ENCODE measurements around the gene TCF7L1. TPM values are rescaled to one million over a fixed set of nuclear protein-coding genes. Genes with fewer than 3 reads are reported as not detected.

TCF7L1 gene
- total RNA-seq, 2 experiments from 2014 or later: not detected

DNA sequence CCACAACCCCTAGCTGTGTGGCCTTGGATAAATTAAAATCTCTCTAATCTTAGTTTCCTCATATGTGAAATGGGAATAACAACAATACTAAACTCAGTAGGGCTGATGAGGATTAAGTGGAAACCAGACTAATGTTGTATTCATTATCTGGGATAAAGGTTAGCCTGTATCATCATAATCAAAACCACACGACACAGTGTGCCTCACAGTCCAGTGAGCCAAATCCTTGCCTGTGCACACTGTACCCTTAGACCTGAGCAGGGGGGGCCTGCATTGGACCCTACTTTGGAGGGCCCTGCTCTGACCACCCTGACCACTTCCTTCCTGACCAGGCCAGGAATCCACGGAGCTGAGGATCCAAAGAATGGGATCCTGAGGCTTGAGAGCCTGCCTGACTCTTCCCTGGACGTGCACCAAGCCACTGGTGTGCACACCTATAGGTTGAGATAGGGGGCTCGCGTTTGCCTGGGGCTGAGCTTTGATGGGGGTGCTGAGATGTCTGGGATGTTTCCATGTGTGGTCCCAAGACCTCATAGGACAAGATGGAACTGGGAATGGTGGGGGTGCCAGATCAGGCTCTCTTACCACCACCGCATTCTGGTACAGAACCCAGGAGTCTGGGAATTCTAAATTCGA is 124.9 kb downstream of the TCF7L1 start:
- TF ChIP-seq CTCF (IDR thresholded peaks at IDR 0.05): no peak
- Histone ChIP-seq H3K4me3 (ENCODE audit: low read length) (no peak overlapping the region), H3K9me3 (ENCODE audit: control insufficient read depth in 1 of 2, insufficient read depth in 1 of 2, low read length in 2 of 2) (no peaks in the 10 kb centered on the region), H3K4me1 (ENCODE audit: insufficient read depth, low read length) (no peaks in the 10 kb centered on the region), H3K27me3 (ENCODE audit: control insufficient read depth in 1 of 2, insufficient read depth in 2 of 2, low read length in 2 of 2) (no peaks in the 10 kb centered on the region), H3K27ac (ENCODE audit: low read depth in 1 of 2, low read length in 2 of 2) (no peak overlapping the region), H3K36me3 (ENCODE audit: insufficient read depth, low read length) (no peaks in the 10 kb centered on the region)
- ATAC-seq (ENCODE audit: poor library complexity) (no peak), DNase-seq (no peak)
- H3K9me3 Mint-ChIP-seq: no peaks in the 10 kb centered on the region
- intact Hi-C loops (cut with DNase I, micrococcal nuclease): no loop called here
- POLR2A ChIA-PET: no interaction called here
- H3K27ac Mint-ChIP-seq: no peak overlapping the region
- H3K4me3 Mint-ChIP-seq: no peak overlapping the region
- no peaks in the 10 kb centered on the region for H3K4me1 Mint-ChIP-seq (ENCODE audit: low read depth)
- CTCF ChIA-PET: no interaction called here
- H3K36me3 Mint-ChIP-seq (ENCODE audit: low read depth): no peaks in the 10 kb centered on the region
- no peaks in the 10 kb centered on the region for H3K27me3 Mint-ChIP-seq

GRCh38 chr2:85259101-85259590 is 126.0 kb downstream of the TCF7L1 start:
- DNase-seq: no peak
- Histone ChIP-seq H3K27ac (ENCODE audit: low read depth in 1 of 2, low read length in 2 of 2) (no peak overlapping the region), H3K9me3 (ENCODE audit: control insufficient read depth in 1 of 2, insufficient read depth in 1 of 2, low read length in 2 of 2) (no peaks in the 10 kb centered on the region), H3K27me3 (ENCODE audit: control insufficient read depth in 1 of 2, insufficient read depth in 2 of 2, low read length in 2 of 2) (no peaks in the 10 kb centered on the region), H3K4me1 (ENCODE audit: insufficient read depth, low read length) (no peaks in the 10 kb centered on the region), H3K4me3 (ENCODE audit: low read length) (no peak overlapping the region), H3K36me3 (ENCODE audit: insufficient read depth, low read length) (no peaks in the 10 kb centered on the region)
- Mint-ChIP-seq H3K4me3 (no peak overlapping the region), H3K27ac (no peak overlapping the region), H3K9me3 (no peaks in the 10 kb centered on the region), H3K27me3 (no peaks in the 10 kb centered on the region), H3K4me1 (ENCODE audit: low read depth) (no peaks in the 10 kb centered on the region), H3K36me3 (ENCODE audit: low read depth) (no peaks in the 10 kb centered on the region)
- ChIA-PET CTCF (no interaction called here), POLR2A (no interaction called here)
- ATAC-seq (ENCODE audit: poor library complexity): no peak
- intact Hi-C loops (cut with DNase I, micrococcal nuclease): no loop called here
- TF ChIP-seq CTCF (IDR thresholded peaks at IDR 0.05): no peak

DNA sequence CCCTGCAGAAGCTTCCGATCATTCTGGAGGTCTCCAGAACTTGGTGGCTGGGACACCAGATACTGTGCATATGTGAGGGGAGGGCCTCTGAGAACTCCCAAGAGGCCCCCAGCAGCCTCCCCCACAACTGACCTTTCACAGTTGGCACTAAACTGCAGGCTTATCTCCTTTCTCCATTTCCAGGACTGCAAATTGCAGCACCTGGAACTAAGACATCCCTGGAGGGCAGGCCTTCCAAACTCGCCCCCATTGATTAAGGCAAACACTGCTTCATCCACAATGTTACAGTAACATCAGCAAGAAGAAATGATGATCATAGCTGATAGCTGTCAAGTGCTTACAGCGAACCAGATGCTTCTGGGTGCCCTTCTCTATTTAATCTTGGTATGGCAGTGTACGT is 126.7 kb downstream of the TCF7L1 start:
- Mint-ChIP-seq H3K4me1 (ENCODE audit: low read depth) (no peaks in the 10 kb centered on the region), H3K27ac (no peak overlapping the region), H3K36me3 (ENCODE audit: low read depth) (no peaks in the 10 kb centered on the region), H3K4me3 (no peak overlapping the region), H3K27me3 (no peaks in the 10 kb centered on the region), H3K9me3 (no peaks in the 10 kb centered on the region)
- ChIA-PET CTCF (no interaction called here), POLR2A (no interaction called here)
- H3K4me3 ChIP-seq (ENCODE audit: low read length): no peak overlapping the region
- H3K9me3 ChIP-seq (ENCODE audit: control insufficient read depth in 1 of 2, insufficient read depth in 1 of 2, low read length in 2 of 2): no peaks in the 10 kb centered on the region
- H3K4me1 ChIP-seq (ENCODE audit: insufficient read depth, low read length): no peaks in the 10 kb centered on the region
- intact Hi-C loops (cut with DNase I, micrococcal nuclease): no loop called here
- no peak for TF ChIP-seq CTCF (IDR thresholded peaks at IDR 0.05)
- H3K36me3 ChIP-seq (ENCODE audit: insufficient read depth, low read length): no peaks in the 10 kb centered on the region
- ATAC-seq (ENCODE audit: poor library complexity) (no peak), DNase-seq (no peak)
- H3K27me3 ChIP-seq (ENCODE audit: control insufficient read depth in 1 of 2, insufficient read depth in 2 of 2, low read length in 2 of 2): no peaks in the 10 kb centered on the region
- no peak overlapping the region for H3K27ac ChIP-seq (ENCODE audit: low read depth in 1 of 2, low read length in 2 of 2)
